HEK293 (cell line): ENCODE measurements around the gene PLA2G4E.

ENCODE experiments used
- CTCF ChIA-PET: fragments of 350-600 bp; formaldehyde crosslinking; extraction: SDS; loops from one replicate; lab custom pipeline; 2021; ENCODE audit warnings: antibody characterized with exemption; lab: Yijun Ruan, JAX
- POLR2A ChIA-PET: fragments of 300-600 bp; formaldehyde crosslinking; extraction: SDS; loops from one replicate; lab custom pipeline; 2020; ENCODE audit warnings: antibody characterized with exemption, inconsistent platforms; lab: Yijun Ruan, JAX
- H3K27ac ChIP-seq: fragments of 200-500 bp; sonication (Bioruptor generic); 2 replicates; pipeline ENCODE4 v1.5.1; 2014; ENCODE audit warnings: low read depth, low read length, control low read depth, inconsistent platforms; ENCODE audit errors: extremely low read depth
- H3K36me3 ChIP-seq, 2 experiments: fragments of 200-500 bp in 1 of 2; sonication (Bioruptor generic) in 1 of 2; 1 replicate in 1 of 2; 2 replicates in 1 of 2; pipeline ENCODE4 v1.5.1; 2014 to 2017; ENCODE audit warnings: inconsistent platforms in 2 of 2, low read length in 2 of 2; ENCODE audit not compliant: control insufficient read depth in 2 of 2, insufficient read depth in 1 of 2
- H3K4me1 ChIP-seq: fragments of 200-500 bp; sonication (Bioruptor generic); 2 replicates; pipeline ENCODE4 v1.5.1; 2014; ENCODE audit warnings: mild to moderate bottlenecking, low read length, inconsistent platforms; ENCODE audit not compliant: control insufficient read depth, insufficient read depth
- H3K4me3 ChIP-seq: 2 replicates; pipeline ENCODE4 v1.5.1; 2011; ENCODE audit warnings: low read depth, mild to moderate bottlenecking, control low read depth, low read length, moderate library complexity
- H3K9me3 ChIP-seq: fragments of 200-500 bp; sonication (Bioruptor generic); 2 replicates; pipeline ENCODE4 v1.5.1; 2014; ENCODE audit warnings: low read depth, low read length, inconsistent platforms; ENCODE audit not compliant: control insufficient read depth, insufficient read depth
- GLI2 ChIP-seq: fragments of 450-650 bp; formaldehyde crosslinking; IDR thresholded peaks from 2 replicates; pipeline ENCODE4; 2017; ENCODE audit warnings: missing biosample characterization, missing genetic modification characterization, low read depth, borderline replicate concordance
- HOXA7 ChIP-seq: sonication (generic); formaldehyde crosslinking; IDR thresholded peaks from 2 replicates; pipeline ENCODE4 v1.8.1; 2022; ENCODE audit warnings: missing genetic modification reagents, borderline replicate concordance
- HOXD13 ChIP-seq: sonication (generic); formaldehyde crosslinking; IDR thresholded peaks from 2 replicates; pipeline ENCODE4 v1.8.0; 2022; ENCODE audit warnings: missing genetic modification reagents, borderline replicate concordance
- KLF7 ChIP-seq: fragments of 450-650 bp; formaldehyde crosslinking; IDR thresholded peaks from 2 replicates; pipeline ENCODE4 v1.5.1; 2016; ENCODE audit warnings: missing biosample characterization, missing genetic modification characterization, borderline replicate concordance
- OSR2 ChIP-seq: fragments of 450-650 bp; formaldehyde crosslinking; IDR thresholded peaks from 2 replicates; pipeline ENCODE4 v1.5.1; 2016; ENCODE audit warnings: missing biosample characterization, missing genetic modification characterization
- RBAK ChIP-seq: fragments of 450-650 bp; formaldehyde crosslinking; IDR thresholded peaks from 2 replicates; pipeline ENCODE4 v1.5.1; 2016; ENCODE audit warnings: missing biosample characterization, missing genetic modification characterization
- SETDB1 ChIP-seq: IDR thresholded peaks from one replicate; pipeline ENCODE4 v1.6.1; 2017; ENCODE audit warnings: mild to moderate bottlenecking, low read length, moderate library complexity, mixed read lengths; ENCODE audit not compliant: insufficient read length
- SP7 ChIP-seq: fragments of 450-650 bp; formaldehyde crosslinking; IDR thresholded peaks from 2 replicates; pipeline ENCODE4 v1.5.1; 2016; ENCODE audit warnings: missing biosample characterization, missing genetic modification characterization
- ZBTB20 ChIP-seq: fragments of 450-650 bp; formaldehyde crosslinking; IDR thresholded peaks from 2 replicates; pipeline ENCODE4 v1.5.1; 2016; ENCODE audit warnings: missing biosample characterization, missing genetic modification characterization
- ZNF112 ChIP-seq: fragments of 450-650 bp; formaldehyde crosslinking; IDR thresholded peaks from 2 replicates; pipeline ENCODE4 v1.5.0; 2017; ENCODE audit warnings: missing biosample characterization, missing genetic modification characterization
- ZNF140 ChIP-seq: fragments of 450-650 bp; formaldehyde crosslinking; IDR thresholded peaks from 2 replicates; pipeline ENCODE4 v1.5.1; 2016; ENCODE audit warnings: missing biosample characterization, missing genetic modification characterization
- ZNF16 ChIP-seq: fragments of 450-650 bp; formaldehyde crosslinking; IDR thresholded peaks from 2 replicates; pipeline ENCODE4 v1.5.1; 2016; ENCODE audit warnings: low read depth, missing biosample characterization, missing genetic modification characterization
- ZNF202 ChIP-seq: fragments of 450-650 bp; formaldehyde crosslinking; IDR thresholded peaks from 2 replicates; pipeline ENCODE4 v1.5.1; 2016; ENCODE audit warnings: missing biosample characterization, missing genetic modification characterization, borderline replicate concordance
- ZNF223 ChIP-seq: fragments of 450-650 bp; formaldehyde crosslinking; IDR thresholded peaks from 2 replicates; pipeline ENCODE4 v1.5.1; 2016; ENCODE audit warnings: missing biosample characterization, missing genetic modification characterization
- ZNF354C ChIP-seq: fragments of 450-650 bp; formaldehyde crosslinking; IDR thresholded peaks from 2 replicates; pipeline ENCODE4 v1.5.1; 2016; ENCODE audit warnings: missing biosample characterization, missing genetic modification characterization, low read depth, borderline replicate concordance
- ZNF394 ChIP-seq: fragments of 450-650 bp; formaldehyde crosslinking; IDR thresholded peaks from 2 replicates; pipeline ENCODE4 v1.5.1; 2016; ENCODE audit warnings: missing biosample characterization, missing genetic modification characterization, mild to moderate bottlenecking, moderate library complexity, borderline replicate concordance
- ZNF48 ChIP-seq: fragments of 450-650 bp; formaldehyde crosslinking; IDR thresholded peaks from 2 replicates; pipeline ENCODE4 v1.5.1; 2016; ENCODE audit warnings: missing biosample characterization, missing genetic modification characterization
- ZNF501 ChIP-seq: fragments of 450-650 bp; formaldehyde crosslinking; IDR thresholded peaks from 2 replicates; pipeline ENCODE4 v1.5.1; 2016; ENCODE audit warnings: missing biosample characterization, missing genetic modification characterization
- ZNF529 ChIP-seq: fragments of 450-650 bp; formaldehyde crosslinking; IDR thresholded peaks from 2 replicates; pipeline ENCODE4 v1.5.1; 2017; ENCODE audit warnings: missing genetic modification characterization, missing biosample characterization; ENCODE audit not compliant: insufficient replicate concordance
- ZNF558 ChIP-seq: fragments of 450-650 bp; formaldehyde crosslinking; IDR thresholded peaks from 2 replicates; pipeline ENCODE4 v1.5.1; 2016; ENCODE audit warnings: missing biosample characterization, missing genetic modification characterization
- ZNF561 ChIP-seq: fragments of 450-650 bp; IDR thresholded peaks from 2 replicates; pipeline ENCODE4 v1.5.1; 2018; ENCODE audit warnings: missing biosample characterization, missing genetic modification characterization, borderline replicate concordance
- ZNF600 ChIP-seq: fragments of 450-650 bp; formaldehyde crosslinking; IDR thresholded peaks from 2 replicates; pipeline ENCODE4 v1.5.1; 2016; ENCODE audit warnings: missing biosample characterization, missing genetic modification characterization
- ZNF660 ChIP-seq: fragments of 450-650 bp; IDR thresholded peaks from 2 replicates; pipeline ENCODE4 v1.5.1; 2018; ENCODE audit warnings: missing biosample characterization, mild to moderate bottlenecking, missing genetic modification characterization
- ZNF670 ChIP-seq: fragments of 450-650 bp; formaldehyde crosslinking; IDR thresholded peaks from 2 replicates; pipeline ENCODE4 v1.5.1; 2016; ENCODE audit warnings: missing biosample characterization, missing genetic modification characterization, low read depth
- ZNF692 ChIP-seq: fragments of 450-650 bp; formaldehyde crosslinking; IDR thresholded peaks from 2 replicates; pipeline ENCODE4 v1.5.1; 2016; ENCODE audit warnings: missing biosample characterization, missing genetic modification characterization
- ZNF785 ChIP-seq: fragments of 450-650 bp; formaldehyde crosslinking; IDR thresholded peaks from 2 replicates; pipeline ENCODE4 v1.5.1; 2016; ENCODE audit warnings: missing biosample characterization, missing genetic modification characterization
- ZSCAN16 ChIP-seq: fragments of 450-650 bp; formaldehyde crosslinking; IDR thresholded peaks from 2 replicates; pipeline ENCODE4 v1.5.1; 2016; ENCODE audit warnings: missing biosample characterization, missing genetic modification characterization
- ZSCAN23 ChIP-seq: fragments of 450-650 bp; formaldehyde crosslinking; IDR thresholded peaks from 2 replicates; pipeline ENCODE4 v1.5.1; 2016; ENCODE audit warnings: missing biosample characterization, missing genetic modification characterization
- TF ChIP-seq, protein P1 (sequence below): sonication (generic); formaldehyde crosslinking; IDR thresholded peaks from 2 replicates; pipeline ENCODE4 v1.8.1; 2022; ENCODE audit warnings: mild to moderate bottlenecking, moderate library complexity, missing genetic modification reagents

Gene PLA2G4E

GRCh38 chr15:42069496-42070278 is 48.8 kb upstream of the PLA2G4E start:
- TF ChIP-seq ZNF16 (tag by site-specific recombination) (no peak), ZNF223 (tag by site-specific recombination) (no peak), HOXA7 (CRISPR knock-in tag) (no peak), GLI2 (no peak), ZNF112 (tag by site-specific recombination) (no peak), ZNF670 (tag by site-specific recombination) (no peak), ZNF558 (no peak)
- no peak overlapping the region for H3K4me3 ChIP-seq
- no peaks in the 10 kb centered on the region for H3K9me3 ChIP-seq
- ChIA-PET CTCF (interaction anchor here (0.6 to 6.1 kb wide), 5 partner anchors 11 to 69 kb away, joined by 3 to 33 read pairs (median 3); no protein-coding TSS in a partner anchor), POLR2A (no interaction called here)
- no peak overlapping the region for H3K27ac ChIP-seq
- H3K4me1 ChIP-seq = no peaks in the 10 kb centered on the region
- no peaks in the 10 kb centered on the region for H3K36me3 ChIP-seq

GRCh38 chr15:42069025-42069424 is 48.2 kb upstream of the PLA2G4E start:
- H3K4me3 ChIP-seq = no peak overlapping the region
- H3K9me3 ChIP-seq = no peaks in the 10 kb centered on the region
- TF ChIP-seq ZSCAN23 (tag by site-specific recombination) (no peak), ZNF501 (no peak), ZNF354C (tag by site-specific recombination) (no peak), ZNF692 (tag by site-specific recombination) (no peak), ZSCAN16 (tag by site-specific recombination) (no peak), ZNF529 (tag by site-specific recombination) (no peak), ZBTB20 (tag by site-specific recombination) (no peak), ZNF140 (tag by site-specific recombination) (no peak), RBAK (tag by site-specific recombination) (no peak), ZNF202 (tag by site-specific recombination) (no peak), ZNF600 (tag by site-specific recombination) (no peak), HOXD13 (CRISPR knock-in tag) (no peak), KLF7 (no peak)
- TF ChIP-seq, all 188 proteins: peak for 0
- Histone ChIP-seq H3K36me3 (no peaks in the 10 kb centered on the region), H3K4me1 (no peaks in the 10 kb centered on the region), H3K27ac (no peak overlapping the region)
- POLR2A ChIA-PET = interaction anchor here (0.6 kb wide), 1 partner anchor 79 kb away, joined by 5 read pairs; no protein-coding TSS in a partner anchor
- CTCF ChIA-PET = interaction anchor here (0.8 to 1.4 kb wide), 3 partner anchors 12 to 70 kb away, joined by 3 to 7 read pairs (median 3); no protein-coding TSS in a partner anchor

- Histone ChIP-seq H3K36me3 (no peaks in the 10 kb centered on the region), H3K4me3 (no peak overlapping the region), H3K4me1 (no peaks in the 10 kb centered on the region), H3K9me3 (no peaks in the 10 kb centered on the region), H3K27ac (no peak overlapping the region)
- TF ChIP-seq, protein P1, sequence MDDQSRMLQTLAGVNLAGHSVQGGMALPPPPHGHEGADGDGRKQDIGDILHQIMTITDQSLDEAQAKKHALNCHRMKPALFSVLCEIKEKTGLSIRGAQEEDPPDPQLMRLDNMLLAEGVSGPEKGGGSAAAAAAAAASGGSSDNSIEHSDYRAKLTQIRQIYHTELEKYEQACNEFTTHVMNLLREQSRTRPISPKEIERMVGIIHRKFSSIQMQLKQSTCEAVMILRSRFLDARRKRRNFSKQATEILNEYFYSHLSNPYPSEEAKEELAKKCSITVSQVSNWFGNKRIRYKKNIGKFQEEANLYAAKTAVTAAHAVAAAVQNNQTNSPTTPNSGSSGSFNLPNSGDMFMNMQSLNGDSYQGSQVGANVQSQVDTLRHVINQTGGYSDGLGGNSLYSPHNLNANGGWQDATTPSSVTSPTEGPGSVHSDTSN (CRISPR knock-in tag) = no peak
- TF ChIP-seq SETDB1 (no peak), ZNF394 (no peak), ZNF561 (tag by site-specific recombination) (no peak), ZNF48 (tag by site-specific recombination) (no peak), ZBTB20 (tag by site-specific recombination) (no peak), ZNF785 (tag by site-specific recombination) (no peak), SP7 (tag by site-specific recombination) (no peak), ZNF529 (tag by site-specific recombination) (no peak), ZNF660 (tag by site-specific recombination) (no peak), OSR2 (tag by site-specific recombination) (no peak)
- ChIA-PET CTCF (interaction anchor here (0.8 to 3.2 kb wide), 4 partner anchors 10 to 70 kb away, joined by 3 to 14 read pairs (median 5); no protein-coding TSS in a partner anchor), POLR2A (interaction anchor here (0.6 kb wide), 1 partner anchor 79 kb away, joined by 5 read pairs; no protein-coding TSS in a partner anchor)
These were observed 47.8 kb upstream of the PLA2G4E start for GRCh38 chr15:42068601-42069000.
